ENCODE results near the gene MYL6. TPM values are rescaled to one million over a fixed set of nuclear protein-coding genes. Genes with fewer than 3 reads are reported as not detected.

Gene MYL6
- total and polyA plus RNA-seq, 9 of the 15 experiments (the other 6 are each of a cell fraction or from before 2014, with no cell fraction given) = 557 to 1,664 (median 958) TPM

- TF ChIP-seq CUX1 (CRISPR knock-in tag; IDR thresholded peaks at IDR 0.05) (no peak), XRCC3 (IDR thresholded peaks at IDR 0.05) (no peak), ELF1 (tag; IDR thresholded peaks at IDR 0.05) (peak; percentile 87), PHF20 (IDR thresholded peaks at IDR 0.05; ENCODE audit: partially characterized antibody) (no peak), ATF2 (CRISPR knock-in tag; IDR thresholded peaks at IDR 0.05) (no peak), CHD4 (IDR thresholded peaks at IDR 0.05; ENCODE audit: insufficient read depth, insufficient replicate concordance, low read depth, low read length, poor library complexity, severe bottlenecking) (no peak), ZNF217 (CRISPR knock-in tag; IDR thresholded peaks at IDR 0.05) (no peak), EP300 (IDR thresholded peaks at IDR 0.05; ENCODE audit: low read length) (peak; percentile 69; the same call in 1 of the 2 replicates), MBD2 (IDR thresholded peaks at IDR 0.05; ENCODE audit: borderline replicate concordance, low read depth) (peak; percentile 80), EP400 (IDR thresholded peaks at IDR 0.05) (peak; percentile 89), ZC3H8 (IDR thresholded peaks at IDR 0.05) (no peak), ZNF41 (CRISPR knock-in tag; conservative IDR thresholded peaks at IDR 0.05) (no peak; the same call in 1 of the 2 replicates), TEAD4 (IDR thresholded peaks at IDR 0.05; ENCODE audit: low read length) (0 out of 2 replicates have a peak, but pooled peaks have one; percentile 15), TEAD4 (CRISPR knock-in tag; IDR thresholded peaks at IDR 0.05; ENCODE audit: borderline replicate concordance) (no peak), ZNF24 (IDR thresholded peaks at IDR 0.05) (no peak), ZBTB34 (CRISPR knock-in tag; IDR thresholded peaks at IDR 0.05) (no peak), POU5F1 (IDR thresholded peaks at IDR 0.05; ENCODE audit: borderline replicate concordance, low read depth, low read length, partially characterized antibody) (no peak), ZNF511 (CRISPR knock-in tag; IDR thresholded peaks at IDR 0.05) (no peak)
Measured at GRCh38 chr12:56152132-56152755, 5.9 kb upstream of the MYL6 start, which contains the start of gene MYL6B (continued).

Measured in K562 (cell line).